Uterus (tissue), 2 donors: ENCODE results near the gene HSPB8.

Experiments
- POLR2A ChIP-seq, 2 donors: fragments of 450-650 bp; IDR thresholded peaks; one replicate each; pipeline ENCODE4 v1.6.1; 2016; ENCODE audit warnings: antibody characterized with exemption in 2 of 2, mild to moderate bottlenecking in 1 of 2, moderate library complexity in 1 of 2
- TF ChIP-seq, protein P1 (sequence below), 4 experiments: fragments of 200-600 bp in 2 of 4; fragments of 450-650 bp in 2 of 4; sonication (generic) in 2 of 4; IDR thresholded peaks; one replicate each; pipeline ENCODE4 v1.5.1; 2016 to 2019; ENCODE audit warnings: antibody characterized with exemption in 4 of 4, mild to moderate bottlenecking in 2 of 4, moderate library complexity in 1 of 4

GRCh38 chr12:119225454-119225853, 46.7 kb downstream of the HSPB8 start:
- TF ChIP-seq, protein P1, sequence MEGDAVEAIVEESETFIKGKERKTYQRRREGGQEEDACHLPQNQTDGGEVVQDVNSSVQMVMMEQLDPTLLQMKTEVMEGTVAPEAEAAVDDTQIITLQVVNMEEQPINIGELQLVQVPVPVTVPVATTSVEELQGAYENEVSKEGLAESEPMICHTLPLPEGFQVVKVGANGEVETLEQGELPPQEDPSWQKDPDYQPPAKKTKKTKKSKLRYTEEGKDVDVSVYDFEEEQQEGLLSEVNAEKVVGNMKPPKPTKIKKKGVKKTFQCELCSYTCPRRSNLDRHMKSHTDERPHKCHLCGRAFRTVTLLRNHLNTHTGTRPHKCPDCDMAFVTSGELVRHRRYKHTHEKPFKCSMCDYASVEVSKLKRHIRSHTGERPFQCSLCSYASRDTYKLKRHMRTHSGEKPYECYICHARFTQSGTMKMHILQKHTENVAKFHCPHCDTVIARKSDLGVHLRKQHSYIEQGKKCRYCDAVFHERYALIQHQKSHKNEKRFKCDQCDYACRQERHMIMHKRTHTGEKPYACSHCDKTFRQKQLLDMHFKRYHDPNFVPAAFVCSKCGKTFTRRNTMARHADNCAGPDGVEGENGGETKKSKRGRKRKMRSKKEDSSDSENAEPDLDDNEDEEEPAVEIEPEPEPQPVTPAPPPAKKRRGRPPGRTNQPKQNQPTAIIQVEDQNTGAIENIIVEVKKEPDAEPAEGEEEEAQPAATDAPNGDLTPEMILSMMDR (IDR thresholded peaks at IDR 0.05): no peak
- no peak for TF ChIP-seq POLR2A (IDR thresholded peaks at IDR 0.05)
